NB4 (cell line): ENCODE results near the gene ADAMTSL1.

Source experiments
- MAX ChIP-seq: IDR thresholded peaks from 2 replicates; pipeline ENCODE4 v1.6.1; 2011; ENCODE audit warnings: low read depth, low read length
- MYC ChIP-seq: IDR thresholded peaks from 2 replicates; pipeline ENCODE4 v1.6.1; 2011; ENCODE audit warnings: low read depth, low read length
- POLR2A ChIP-seq: IDR thresholded peaks from 2 replicates; pipeline ENCODE4 v1.6.1; 2011; ENCODE audit warnings: mild to moderate bottlenecking; ENCODE audit not compliant: insufficient read length; ENCODE audit errors: extremely low read depth
- TF ChIP-seq, protein P1 (sequence below): IDR thresholded peaks from one replicate; pipeline ENCODE4 v1.5.1; 2012; ENCODE audit warnings: low read depth, low read length

DNA sequence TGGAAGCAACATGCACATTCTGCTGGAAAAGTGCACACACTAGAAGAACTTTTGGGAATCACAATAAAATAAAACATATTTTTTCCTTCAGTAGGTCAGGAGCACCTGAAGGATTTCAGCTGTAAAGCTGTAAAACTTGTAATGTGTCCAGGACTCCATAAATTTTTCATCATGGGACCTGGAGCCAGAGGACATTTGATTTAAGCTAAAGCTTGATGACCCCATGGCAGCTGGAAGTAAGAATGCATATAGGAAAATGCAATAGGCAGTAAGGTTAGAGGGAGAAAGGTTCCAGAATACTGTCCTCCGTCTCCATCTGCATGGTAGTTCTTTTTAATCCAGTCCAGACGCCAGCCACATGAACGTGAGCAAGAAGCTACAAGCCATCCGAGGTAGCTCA lies 166.0 kb downstream of the ADAMTSL1 start:
- TF ChIP-seq, protein P1, sequence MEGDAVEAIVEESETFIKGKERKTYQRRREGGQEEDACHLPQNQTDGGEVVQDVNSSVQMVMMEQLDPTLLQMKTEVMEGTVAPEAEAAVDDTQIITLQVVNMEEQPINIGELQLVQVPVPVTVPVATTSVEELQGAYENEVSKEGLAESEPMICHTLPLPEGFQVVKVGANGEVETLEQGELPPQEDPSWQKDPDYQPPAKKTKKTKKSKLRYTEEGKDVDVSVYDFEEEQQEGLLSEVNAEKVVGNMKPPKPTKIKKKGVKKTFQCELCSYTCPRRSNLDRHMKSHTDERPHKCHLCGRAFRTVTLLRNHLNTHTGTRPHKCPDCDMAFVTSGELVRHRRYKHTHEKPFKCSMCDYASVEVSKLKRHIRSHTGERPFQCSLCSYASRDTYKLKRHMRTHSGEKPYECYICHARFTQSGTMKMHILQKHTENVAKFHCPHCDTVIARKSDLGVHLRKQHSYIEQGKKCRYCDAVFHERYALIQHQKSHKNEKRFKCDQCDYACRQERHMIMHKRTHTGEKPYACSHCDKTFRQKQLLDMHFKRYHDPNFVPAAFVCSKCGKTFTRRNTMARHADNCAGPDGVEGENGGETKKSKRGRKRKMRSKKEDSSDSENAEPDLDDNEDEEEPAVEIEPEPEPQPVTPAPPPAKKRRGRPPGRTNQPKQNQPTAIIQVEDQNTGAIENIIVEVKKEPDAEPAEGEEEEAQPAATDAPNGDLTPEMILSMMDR, result no peak
- TF ChIP-seq MYC (no peak), MAX (no peak), POLR2A (no peak)
